Activated CD8-positive, alpha-beta memory T cell treated with anti-CD3 and anti-CD28 coated beads, Interleukin-2, amount 10 ng/mL, durations not matched to agents 7 days and 5 days (primary cell): ENCODE results near the gene CYP2D6. TPM values are rescaled to one million over a fixed set of nuclear protein-coding genes. Genes with fewer than 3 reads are reported as not detected.
A peak's percentile ranks its signal among the peaks of the same experiment; 100 is the strongest.

ENCODE experiments used
- ATAC-seq: fragments of 150-1000 bp; cut with Tn5 transposase; one replicate; pipeline ENCODE4 v1.10.0; 2021; ENCODE audit warnings: moderate library complexity
- CTCF ChIA-PET: fragments of 350-600 bp; sonication (Branson Sonifier 250); formaldehyde crosslinking; loops from one replicate; lab custom pipeline; 2021; ENCODE audit warnings: antibody characterized with exemption; lab: Charles Lee
- DNase-seq: peaks from one replicate; pipeline ENCODE4 v3.0.0-alpha.2; 2020
- H3K27ac Mint-ChIP-seq: one replicate; pipeline ENCODE4 v1.8.0; 2021; ENCODE audit warnings: mild to moderate bottlenecking, mixed read lengths
- H3K27me3 Mint-ChIP-seq: one replicate; pipeline ENCODE4 v1.8.0; 2021; ENCODE audit warnings: mixed read lengths
- H3K36me3 Mint-ChIP-seq: one replicate; pipeline ENCODE4 v1.8.0; 2021; ENCODE audit warnings: mild to moderate bottlenecking, mixed read lengths
- H3K4me1 Mint-ChIP-seq: one replicate; pipeline ENCODE4 v1.8.0; 2021; ENCODE audit warnings: mixed read lengths
- H3K4me3 Mint-ChIP-seq: one replicate; pipeline ENCODE4 v1.8.0; 2021; ENCODE audit warnings: mild to moderate bottlenecking, moderate library complexity, mixed read lengths
- H3K9me3 Mint-ChIP-seq: one replicate; pipeline ENCODE4 v1.8.0; 2022; ENCODE audit warnings: low read depth, mixed read lengths
- total RNA-seq, 2 experiments: library from RNA; stranded (reverse); gene quantifications; one replicate each; pipeline ENCODE4 v1.2.3, GENCODE V29; 2021

The CYP2D6 gene
- total RNA-seq, 2 experiments from 2014 or later: 2.3 to 2.5 TPM

- peaks cover 28% of the 10 kb centered on the region for H3K4me1 Mint-ChIP-seq
- CTCF ChIA-PET: interaction anchor here (0.9 to 5.7 kb wide), 6 partner anchors 10 to 364 kb away, joined by 4 to 56 read pairs (median 6); partner anchors contain the start of genes NAGA and NDUFA6
- peaks cover 23% of the 10 kb centered on the region for H3K36me3 Mint-ChIP-seq
- ATAC-seq: no peak
- H3K4me3 Mint-ChIP-seq: peak overlapping the region; percentile 87
- H3K9me3 Mint-ChIP-seq: no peaks in the 10 kb centered on the region
- H3K27ac Mint-ChIP-seq: peak overlapping the region; percentile 96
- no peak for DNase-seq
- H3K27me3 Mint-ChIP-seq: no peaks in the 10 kb centered on the region
These were observed 50.3 kb downstream of the CYP2D6 start for GRCh38 chr22:42080287-42080686.

GRCh38 chr22:42079319-42080251 is 51.0 kb downstream of the CYP2D6 start, which contains the start of gene SMDT1:
Gene SMDT1, plus strand, starts transcription at chr22:42079700. Its CDS starts 69 bp downstream, at chr22:42079769.
- Mint-ChIP-seq H3K36me3 (peaks cover 18% of the 10 kb centered on the region), H3K27ac (peak within 1 kb of the TSS; percentile 96), H3K4me1 (peaks cover 32% of the 10 kb centered on the region), H3K9me3 (no peaks in the 10 kb centered on the region), H3K27me3 (no peaks in the 10 kb centered on the region), H3K4me3 (peak within 1 kb of the TSS; percentile 87)
- ATAC-seq: peak; percentile 91
- CTCF ChIA-PET: interaction anchor here (0.6 to 5.7 kb wide), 8 partner anchors 9 to 382 kb away, joined by 3 to 56 read pairs (median 5); partner anchors contain the start of genes NAGA and NDUFA6
- peak; percentile 99 for DNase-seq

- no peak for DNase-seq
- H3K4me3 Mint-ChIP-seq: peak overlapping the region; percentile 87
- H3K27me3 Mint-ChIP-seq: no peaks in the 10 kb centered on the region
- H3K9me3 Mint-ChIP-seq: no peaks in the 10 kb centered on the region
- H3K4me1 Mint-ChIP-seq: peaks cover 32% of the 10 kb centered on the region
- CTCF ChIA-PET: interaction anchor here (0.6 to 5.7 kb wide), 6 partner anchors 8 to 382 kb away, joined by 3 to 56 read pairs (median 6); partner anchors contain the start of genes NAGA and NDUFA6
- ATAC-seq: no peak
- H3K27ac Mint-ChIP-seq: peak overlapping the region; percentile 96
- peaks cover 14% of the 10 kb centered on the region for H3K36me3 Mint-ChIP-seq
These were observed 51.9 kb downstream of the CYP2D6 start for GRCh38 chr22:42078469-42079318.

- no peak for ATAC-seq
- peaks cover 10% of the 10 kb centered on the region for H3K36me3 Mint-ChIP-seq
- CTCF ChIA-PET: interaction anchor here (1.4 to 5.7 kb wide), 2 partner anchors 13 to 380 kb away, joined by 3 to 56 read pairs; partner anchors contain the start of gene NDUFA6
These were observed 53.0 kb downstream of the CYP2D6 start for GRCh38 chr22:42077486-42078125.

GRCh38 chr22:42076764-42077485 is 53.7 kb downstream of the CYP2D6 start:
- Mint-ChIP-seq H3K4me3 (no peak overlapping the region), H3K36me3 (peaks cover 5% of the 10 kb centered on the region), H3K27ac (no peak overlapping the region), H3K9me3 (no peaks in the 10 kb centered on the region), H3K4me1 (peaks cover 33% of the 10 kb centered on the region), H3K27me3 (no peaks in the 10 kb centered on the region)
- CTCF ChIA-PET: interaction anchor here (2.1 kb wide), 1 partner anchor 13 kb away, joined by 8 read pairs; the partner anchor contains the start of gene NDUFA6
- ATAC-seq (no peak), DNase-seq (no peak)

More at GRCh38 chr22:42077486-42078125, 53.0 kb downstream of the CYP2D6 start:
- Mint-ChIP-seq H3K4me3 (no peak overlapping the region), H3K27me3 (no peaks in the 10 kb centered on the region), H3K4me1 (peaks cover 36% of the 10 kb centered on the region), H3K9me3 (no peaks in the 10 kb centered on the region), H3K27ac (peak overlapping the region; percentile 96)
- DNase-seq: no peak

Other genes with a start within 250 kb of the CYP2D6 start
- under 1 TPM; 0.30 to 0.70 TPM for gene SHISA8, start 215.7 kb downstream of the CYP2D6 start, total RNA-seq
- gene TNFRSF13C, start 204.0 kb downstream of the CYP2D6 start, total RNA-seq: 1 to 10 TPM in 1 of 2 experiments, under 1 TPM in 1; 0.89 to 3.1 TPM
- gene CENPM, start 183.7 kb downstream of the CYP2D6 start, total RNA-seq: 10 to 100 TPM; 74.0 to 95.8 TPM
- gene SEPTIN3, start 161.4 kb downstream of the CYP2D6 start, total RNA-seq: 1 to 10 TPM; 1.2 TPM
- gene WBP2NL, start 132.0 kb downstream of the CYP2D6 start, total RNA-seq: 1 to 10 TPM in 1 of 2 experiments, under 1 TPM in 1; 0.91 to 2.1 TPM
- gene NAGA, start 60.0 kb downstream of the CYP2D6 start, total RNA-seq: 10 to 100 TPM; 23.1 to 27.1 TPM
- 1 to 10 TPM; 2.0 to 2.5 TPM for gene PHETA2, start 56.6 kb downstream of the CYP2D6 start, total RNA-seq
- gene SMDT1, start 51.1 kb downstream of the CYP2D6 start, total RNA-seq: 10 to 100 TPM; 60.4 to 72.1 TPM
- gene NDUFA6, start 40.0 kb downstream of the CYP2D6 start, total RNA-seq: 10 to 100 TPM; 75.9 to 91.6 TPM
- gene TCF20, start 139.8 kb upstream of the CYP2D6 start, total RNA-seq: 10 to 100 TPM; 73.1 to 82.5 TPM